ENCODE data around the gene TDRD7.

GRCh38 chr9:97362777-97363545, 48.9 kb upstream of the TDRD7 start:
- TF ChIP-seq, protein P1, sequence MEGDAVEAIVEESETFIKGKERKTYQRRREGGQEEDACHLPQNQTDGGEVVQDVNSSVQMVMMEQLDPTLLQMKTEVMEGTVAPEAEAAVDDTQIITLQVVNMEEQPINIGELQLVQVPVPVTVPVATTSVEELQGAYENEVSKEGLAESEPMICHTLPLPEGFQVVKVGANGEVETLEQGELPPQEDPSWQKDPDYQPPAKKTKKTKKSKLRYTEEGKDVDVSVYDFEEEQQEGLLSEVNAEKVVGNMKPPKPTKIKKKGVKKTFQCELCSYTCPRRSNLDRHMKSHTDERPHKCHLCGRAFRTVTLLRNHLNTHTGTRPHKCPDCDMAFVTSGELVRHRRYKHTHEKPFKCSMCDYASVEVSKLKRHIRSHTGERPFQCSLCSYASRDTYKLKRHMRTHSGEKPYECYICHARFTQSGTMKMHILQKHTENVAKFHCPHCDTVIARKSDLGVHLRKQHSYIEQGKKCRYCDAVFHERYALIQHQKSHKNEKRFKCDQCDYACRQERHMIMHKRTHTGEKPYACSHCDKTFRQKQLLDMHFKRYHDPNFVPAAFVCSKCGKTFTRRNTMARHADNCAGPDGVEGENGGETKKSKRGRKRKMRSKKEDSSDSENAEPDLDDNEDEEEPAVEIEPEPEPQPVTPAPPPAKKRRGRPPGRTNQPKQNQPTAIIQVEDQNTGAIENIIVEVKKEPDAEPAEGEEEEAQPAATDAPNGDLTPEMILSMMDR (IDR thresholded peaks at IDR 0.05), result no peak
- TF ChIP-seq, protein P2, sequence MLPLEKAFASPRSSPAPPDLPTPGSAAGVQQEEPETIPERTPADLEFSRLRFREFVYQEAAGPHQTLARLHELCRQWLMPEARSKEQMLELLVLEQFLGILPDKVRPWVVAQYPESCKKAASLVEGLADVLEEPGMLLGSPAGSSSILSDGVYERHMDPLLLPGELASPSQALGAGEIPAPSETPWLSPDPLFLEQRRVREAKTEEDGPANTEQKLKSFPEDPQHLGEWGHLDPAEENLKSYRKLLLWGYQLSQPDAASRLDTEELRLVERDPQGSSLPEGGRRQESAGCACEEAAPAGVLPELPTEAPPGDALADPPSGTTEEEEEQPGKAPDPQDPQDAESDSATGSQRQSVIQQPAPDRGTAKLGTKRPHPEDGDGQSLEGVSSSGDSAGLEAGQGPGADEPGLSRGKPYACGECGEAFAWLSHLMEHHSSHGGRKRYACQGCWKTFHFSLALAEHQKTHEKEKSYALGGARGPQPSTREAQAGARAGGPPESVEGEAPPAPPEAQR (CRISPR knock-in tag; IDR thresholded peaks at IDR 0.05), result no peak
- TF ChIP-seq, protein P3, sequence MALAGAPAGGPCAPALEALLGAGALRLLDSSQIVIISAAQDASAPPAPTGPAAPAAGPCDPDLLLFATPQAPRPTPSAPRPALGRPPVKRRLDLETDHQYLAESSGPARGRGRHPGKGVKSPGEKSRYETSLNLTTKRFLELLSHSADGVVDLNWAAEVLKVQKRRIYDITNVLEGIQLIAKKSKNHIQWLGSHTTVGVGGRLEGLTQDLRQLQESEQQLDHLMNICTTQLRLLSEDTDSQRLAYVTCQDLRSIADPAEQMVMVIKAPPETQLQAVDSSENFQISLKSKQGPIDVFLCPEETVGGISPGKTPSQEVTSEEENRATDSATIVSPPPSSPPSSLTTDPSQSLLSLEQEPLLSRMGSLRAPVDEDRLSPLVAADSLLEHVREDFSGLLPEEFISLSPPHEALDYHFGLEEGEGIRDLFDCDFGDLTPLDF (CRISPR knock-in tag; IDR thresholded peaks at IDR 0.05), result no peak
- TF ChIP-seq MLX (CRISPR knock-in tag; IDR thresholded peaks at IDR 0.05), result no peak
- TF ChIP-seq USF2 (CRISPR knock-in tag; IDR thresholded peaks at IDR 0.05), result no peak
- TF ChIP-seq JUN (CRISPR knock-in tag; IDR thresholded peaks at IDR 0.05), result no peak
- TF ChIP-seq IRF2 (CRISPR knock-in tag; IDR thresholded peaks at IDR 0.05; ENCODE audit: borderline replicate concordance, low read depth), result no peak
- TF ChIP-seq, protein P4, sequence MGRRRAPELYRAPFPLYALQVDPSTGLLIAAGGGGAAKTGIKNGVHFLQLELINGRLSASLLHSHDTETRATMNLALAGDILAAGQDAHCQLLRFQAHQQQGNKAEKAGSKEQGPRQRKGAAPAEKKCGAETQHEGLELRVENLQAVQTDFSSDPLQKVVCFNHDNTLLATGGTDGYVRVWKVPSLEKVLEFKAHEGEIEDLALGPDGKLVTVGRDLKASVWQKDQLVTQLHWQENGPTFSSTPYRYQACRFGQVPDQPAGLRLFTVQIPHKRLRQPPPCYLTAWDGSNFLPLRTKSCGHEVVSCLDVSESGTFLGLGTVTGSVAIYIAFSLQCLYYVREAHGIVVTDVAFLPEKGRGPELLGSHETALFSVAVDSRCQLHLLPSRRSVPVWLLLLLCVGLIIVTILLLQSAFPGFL (CRISPR knock-in tag; IDR thresholded peaks at IDR 0.05; ENCODE audit: borderline replicate concordance), result no peak
- no peak for TF ChIP-seq NFE2L1 (CRISPR knock-in tag; IDR thresholded peaks at IDR 0.05)

Data from WTC11 (cell line).